Ecto neural progenitor cell (in vitro differentiated cells): ENCODE results near the gene ACACA.

ENCODE experiments used
- DNase-seq: peaks from one replicate; pipeline ENCODE4 v3.0.0-alpha.2; 2018; ENCODE audit warnings: low spot score

ACACA gene

DNA sequence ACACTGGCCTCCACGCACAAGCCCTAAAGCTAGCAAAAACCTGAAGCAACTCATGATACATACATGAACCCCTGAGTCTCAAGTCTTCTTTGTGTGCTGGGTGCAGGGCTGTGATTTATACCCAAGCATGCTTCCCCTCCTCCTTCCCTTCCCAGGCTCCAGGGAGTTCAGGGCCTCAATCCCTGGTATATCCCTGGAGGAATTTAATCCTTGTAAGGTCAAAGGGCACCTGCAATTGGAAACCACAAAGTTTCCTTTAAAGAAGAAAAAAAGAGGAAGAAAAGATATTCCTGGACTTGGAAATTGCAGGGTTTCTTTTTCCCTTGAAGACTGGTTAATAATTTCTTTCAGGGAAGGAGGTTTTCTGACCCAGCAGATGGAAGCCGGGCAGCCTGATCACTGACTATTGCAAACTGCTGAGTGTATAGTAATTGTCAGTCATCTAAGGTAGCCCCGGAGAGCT is 275.6 kb downstream of the ACACA start:
- no peak for DNase-seq

DNA sequence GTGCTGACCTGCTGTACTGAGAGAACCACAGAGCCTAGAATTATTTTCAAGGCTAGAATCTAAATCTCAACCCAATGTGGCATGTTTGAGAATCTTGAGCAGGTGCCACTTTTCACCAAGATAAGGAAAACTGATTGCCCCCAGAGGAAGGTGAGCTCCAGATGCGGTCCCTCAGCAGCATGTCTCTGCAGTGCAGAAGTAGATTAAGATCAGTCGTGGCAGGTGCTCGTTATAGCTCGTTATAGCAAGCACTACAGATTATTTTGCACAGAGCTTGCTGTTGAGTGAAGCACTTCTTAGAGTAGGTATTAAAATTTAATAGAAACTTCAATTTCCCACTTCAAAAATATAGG is 281.8 kb downstream of the ACACA start:
- DNase-seq = no peak

DNA sequence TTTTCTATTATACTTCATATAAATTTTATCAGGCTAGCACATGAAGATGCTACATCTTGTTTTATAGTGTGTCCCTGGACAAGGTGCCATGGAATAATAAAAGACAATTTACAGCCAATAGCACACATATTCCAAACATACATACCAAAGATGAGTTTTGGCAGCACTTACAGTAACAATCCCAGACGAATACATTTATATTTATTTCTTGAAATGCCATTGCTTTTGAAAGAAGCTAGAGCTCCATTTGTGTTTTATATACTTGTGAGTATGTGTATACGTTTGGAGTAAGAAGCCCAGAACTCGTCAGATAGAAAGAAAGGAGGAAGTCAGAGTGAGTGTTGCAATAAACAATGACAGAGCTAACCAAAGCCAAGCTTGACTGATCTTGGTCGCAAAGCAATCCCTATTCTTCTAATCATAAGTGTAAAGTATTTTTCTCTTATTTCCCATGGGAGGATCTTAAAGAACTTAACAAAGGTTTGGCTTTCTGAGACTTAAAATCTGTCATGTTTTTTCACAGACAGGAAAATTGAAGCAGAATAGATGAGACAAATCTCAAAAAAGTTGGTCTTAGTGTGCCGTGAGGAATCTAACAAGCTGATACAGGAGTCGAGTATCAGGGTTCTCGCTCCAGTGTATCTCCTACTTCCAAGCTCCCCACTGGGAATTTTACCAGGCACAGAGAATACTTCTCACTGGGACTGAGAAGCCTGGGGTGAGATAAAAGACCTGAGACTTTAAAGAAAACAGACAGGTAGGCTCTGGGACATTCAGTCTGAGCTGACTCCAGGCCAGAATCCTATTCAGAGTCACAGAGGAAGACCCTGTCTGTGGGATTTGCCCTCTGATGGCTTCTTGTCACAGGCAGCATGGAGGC is 282.5 kb downstream of the ACACA start:
- DNase-seq = no peak

DNA sequence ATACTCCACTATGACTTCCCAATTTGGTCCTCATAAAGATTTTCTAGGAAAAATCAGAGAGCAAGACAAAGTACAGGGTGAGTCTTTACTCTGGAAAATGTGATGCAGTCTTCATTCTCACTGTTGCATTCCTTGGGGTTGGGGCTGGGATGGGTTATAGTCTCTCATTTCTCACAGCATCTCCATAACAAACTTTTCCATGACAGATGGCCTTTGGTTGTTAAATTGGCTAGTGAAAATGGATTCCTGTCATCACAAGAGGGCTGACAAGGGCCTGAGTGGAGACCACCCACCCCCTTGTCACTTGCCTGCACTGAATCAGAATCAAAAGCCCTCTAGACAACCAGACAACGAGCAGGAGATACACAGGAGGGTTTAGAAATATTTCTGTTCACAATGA is 283.2 kb downstream of the ACACA start:
- no peak for DNase-seq

DNA sequence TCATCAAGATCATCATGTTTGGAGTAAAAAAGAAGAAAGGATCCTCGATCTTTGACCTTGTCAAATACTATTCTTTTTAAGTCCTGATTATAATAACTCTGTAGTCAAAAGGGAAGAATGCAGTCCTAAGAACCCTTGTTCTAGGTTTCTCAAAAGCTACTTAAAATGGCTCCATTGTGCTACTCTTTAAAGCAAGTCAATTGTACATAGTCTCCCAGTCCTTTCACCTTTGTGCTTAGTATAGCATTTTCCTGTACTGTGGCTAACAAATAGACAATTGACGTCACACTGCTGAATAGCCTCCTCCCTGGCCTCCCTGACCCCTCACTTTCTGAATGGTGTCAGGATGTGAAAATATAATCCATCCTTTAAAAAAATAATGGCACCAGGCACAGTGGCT is 285.0 kb downstream of the ACACA start:
- DNase-seq = no peak

DNA sequence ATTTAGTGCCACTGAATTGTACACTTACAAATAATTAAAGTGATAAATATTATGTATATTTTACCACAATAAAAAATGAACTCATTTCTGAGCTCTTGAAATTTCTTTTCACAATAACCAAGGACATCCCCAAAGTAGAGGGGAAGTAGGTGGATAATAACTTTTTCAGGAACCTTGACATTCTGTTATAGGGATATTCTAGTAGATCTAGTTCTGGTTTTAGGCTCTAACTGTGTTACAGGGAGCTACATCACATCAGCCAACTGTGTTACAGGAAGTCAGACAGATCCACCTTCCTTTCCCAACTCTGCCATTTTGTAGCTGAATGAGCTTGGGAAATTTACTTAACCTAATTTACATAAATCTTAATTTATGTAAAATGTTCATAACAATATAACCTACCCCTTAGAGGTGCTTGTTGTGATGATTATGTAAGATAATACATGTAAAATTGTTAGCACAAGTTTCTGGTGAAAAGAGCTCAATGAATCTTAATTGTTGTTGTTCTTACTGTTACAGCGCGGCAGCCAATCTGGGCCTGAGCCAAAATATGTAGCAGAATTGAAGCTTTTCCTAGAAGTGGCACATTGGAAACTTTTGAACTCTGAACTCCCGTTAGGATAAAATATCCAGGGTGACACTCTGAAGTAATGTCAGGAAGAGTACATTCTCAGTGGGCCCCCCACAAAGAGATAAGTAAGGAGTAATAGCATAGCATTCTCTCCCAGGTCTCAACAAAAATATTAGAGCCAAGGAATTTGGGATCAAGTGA is 288.1 kb downstream of the ACACA start:
- DNase-seq = no peak

DNA sequence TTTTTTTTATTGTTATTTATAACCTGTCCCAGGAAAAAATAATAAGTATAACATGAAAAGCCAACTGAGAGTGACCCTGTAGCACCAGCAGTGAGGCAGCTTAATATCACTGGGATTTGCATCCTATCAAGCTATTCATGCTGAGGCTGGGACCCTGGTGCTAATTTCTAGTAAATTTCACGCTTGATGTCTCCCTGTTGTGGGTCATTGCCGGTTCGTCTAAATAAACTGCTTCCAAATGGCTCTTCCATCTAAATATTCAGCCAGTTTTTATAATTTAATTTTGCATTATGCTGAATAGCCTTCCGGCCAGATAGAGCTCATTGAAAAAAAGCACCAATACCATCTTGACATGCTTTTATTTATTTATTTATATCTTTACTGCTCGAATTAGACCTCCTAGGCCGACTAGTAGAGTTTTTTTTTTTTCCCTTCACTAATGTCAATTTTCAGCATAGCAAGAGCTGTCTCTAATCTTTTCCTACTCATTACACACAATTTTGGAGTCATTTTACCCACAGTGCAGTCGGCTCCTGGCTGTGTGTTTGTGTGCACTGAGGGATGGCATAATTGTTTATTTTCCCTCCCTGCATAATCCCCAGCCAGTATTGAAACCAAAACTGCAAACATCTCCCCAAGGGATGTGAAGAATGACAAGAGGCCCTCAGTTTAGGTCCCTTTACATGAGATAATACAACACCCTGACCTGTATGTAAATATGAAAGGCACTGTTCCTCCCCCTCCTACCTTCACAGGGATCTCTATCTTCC is 289.1 kb downstream of the ACACA start:
- DNase-seq = no peak

DNA sequence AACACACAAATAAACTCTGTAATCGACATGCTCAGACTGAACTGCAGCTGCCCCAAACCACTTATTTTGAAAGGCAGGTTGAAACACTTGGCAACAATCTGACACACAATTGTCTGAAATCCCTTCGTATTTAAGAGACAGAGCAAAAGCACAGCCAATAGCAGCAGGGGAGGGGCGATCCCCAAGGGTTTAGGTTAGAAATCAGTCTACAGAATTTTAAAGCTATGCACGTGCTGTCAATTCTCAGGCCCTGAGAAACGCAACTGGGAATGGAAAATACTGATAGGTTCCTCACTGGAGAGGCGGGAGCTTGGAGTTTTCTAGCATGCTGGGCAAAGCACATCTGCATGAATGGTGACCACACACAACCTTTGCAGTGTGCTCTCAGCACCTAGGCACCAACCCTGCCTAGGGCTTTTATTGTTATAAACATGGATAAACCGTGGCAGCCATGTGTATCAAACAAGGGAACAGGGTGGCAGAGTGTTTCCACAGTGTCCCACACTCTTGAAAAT is 289.9 kb downstream of the ACACA start:
- DNase-seq = no peak

DNA sequence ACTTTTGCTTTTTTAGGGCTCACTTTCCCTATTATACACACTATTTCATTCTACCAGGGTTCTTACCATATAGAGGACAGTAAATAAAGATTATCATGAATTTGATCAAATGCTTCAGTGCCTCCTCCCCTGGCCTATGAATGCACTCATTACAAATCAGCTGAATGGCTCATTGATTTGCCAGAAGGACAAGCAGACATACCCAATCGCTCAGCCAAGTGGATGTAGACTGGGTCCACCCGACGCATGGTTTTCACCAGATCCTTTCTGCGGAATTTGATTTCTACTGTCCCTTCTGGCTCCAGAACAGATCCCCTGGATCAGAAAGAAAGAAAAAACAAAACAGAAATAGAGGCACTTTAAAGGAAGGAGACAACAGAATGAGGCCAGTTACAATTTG is 295.3 kb downstream of the ACACA start:
- DNase-seq = no peak

DNA sequence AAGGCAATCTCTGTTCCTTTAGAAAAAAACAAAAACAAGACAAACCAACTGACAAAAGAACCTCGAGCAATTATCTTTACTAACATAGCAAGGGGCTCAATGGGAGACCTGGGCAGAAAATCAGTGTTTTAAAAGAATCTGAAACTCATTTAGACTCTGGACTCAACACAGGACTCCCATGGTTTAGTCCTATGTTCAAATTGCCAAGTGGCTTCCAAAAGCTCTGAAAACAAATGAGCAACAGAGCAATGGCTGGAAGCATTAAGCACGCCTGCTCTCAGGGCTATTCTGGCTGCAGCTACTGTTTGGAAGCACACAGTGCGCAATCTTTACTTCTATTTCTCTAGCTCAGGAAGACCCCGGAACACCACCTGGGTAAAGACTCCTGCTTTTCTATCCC is 295.9 kb downstream of the ACACA start:
- no peak for DNase-seq

DNA sequence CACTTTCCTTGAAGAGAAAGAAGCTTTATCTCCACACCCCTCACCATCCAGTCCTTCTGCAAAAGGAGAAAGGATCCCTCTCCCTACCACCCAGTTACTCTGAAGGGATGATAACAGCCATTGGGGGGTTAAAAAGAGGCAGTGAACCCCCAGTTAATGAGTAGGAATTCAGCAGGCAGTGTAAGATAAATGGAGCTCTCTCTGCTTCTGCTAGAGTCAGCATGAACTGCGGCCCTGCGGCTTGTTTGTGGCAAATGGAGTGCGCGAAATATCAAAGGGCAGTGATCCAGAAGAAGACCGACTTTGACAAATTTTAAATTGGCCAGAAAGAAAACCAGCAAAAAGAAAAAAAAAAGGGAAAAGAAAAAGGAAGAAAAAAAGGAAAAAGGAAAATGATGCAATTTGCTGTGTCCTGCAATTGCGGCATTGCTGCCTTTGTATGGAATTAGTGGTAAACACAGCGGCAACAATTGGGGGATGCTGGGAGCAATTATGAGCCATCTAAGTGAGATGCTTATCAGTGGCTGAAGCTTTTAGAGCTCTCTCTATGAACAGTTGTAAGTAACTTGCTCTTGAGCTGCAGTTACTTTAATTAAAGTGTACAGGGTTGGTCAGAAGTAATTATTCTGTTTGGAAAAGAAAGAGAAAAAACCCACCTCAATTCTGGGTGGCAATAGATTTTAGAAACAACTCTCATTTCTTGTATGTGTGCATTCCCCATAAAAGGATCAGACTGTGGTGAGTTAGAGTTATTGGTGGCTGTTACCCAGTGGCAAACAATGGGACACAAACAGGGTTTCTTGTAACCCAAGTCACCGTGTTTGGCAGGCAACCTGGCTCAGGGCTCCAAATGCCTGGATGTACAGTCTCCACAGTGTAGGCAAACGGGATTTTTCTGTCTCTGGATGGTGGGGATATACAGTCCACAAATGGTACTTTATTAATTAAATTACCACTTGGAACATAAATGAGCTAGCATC is 296.6 kb downstream of the ACACA start:
- DNase-seq = no peak

DNA sequence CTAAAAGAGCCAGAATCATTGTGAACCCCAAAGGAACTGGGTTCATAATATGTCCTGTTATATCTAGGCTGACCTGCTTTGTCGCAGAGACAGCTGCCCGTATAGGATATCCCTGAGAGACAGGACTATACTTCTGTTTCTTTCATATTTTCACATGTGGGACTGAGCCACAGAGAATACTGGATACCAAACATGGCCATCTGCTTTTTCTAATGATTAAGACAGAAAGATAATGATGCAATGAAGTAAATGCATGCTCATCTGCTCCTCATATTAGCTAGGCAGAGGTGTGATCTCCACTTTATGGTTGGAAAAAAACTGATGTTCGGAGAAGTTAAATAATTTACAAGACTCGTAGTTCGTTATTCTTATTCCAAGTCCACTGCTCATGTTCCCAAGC is 297.5 kb downstream of the ACACA start:
- no peak for DNase-seq

DNA sequence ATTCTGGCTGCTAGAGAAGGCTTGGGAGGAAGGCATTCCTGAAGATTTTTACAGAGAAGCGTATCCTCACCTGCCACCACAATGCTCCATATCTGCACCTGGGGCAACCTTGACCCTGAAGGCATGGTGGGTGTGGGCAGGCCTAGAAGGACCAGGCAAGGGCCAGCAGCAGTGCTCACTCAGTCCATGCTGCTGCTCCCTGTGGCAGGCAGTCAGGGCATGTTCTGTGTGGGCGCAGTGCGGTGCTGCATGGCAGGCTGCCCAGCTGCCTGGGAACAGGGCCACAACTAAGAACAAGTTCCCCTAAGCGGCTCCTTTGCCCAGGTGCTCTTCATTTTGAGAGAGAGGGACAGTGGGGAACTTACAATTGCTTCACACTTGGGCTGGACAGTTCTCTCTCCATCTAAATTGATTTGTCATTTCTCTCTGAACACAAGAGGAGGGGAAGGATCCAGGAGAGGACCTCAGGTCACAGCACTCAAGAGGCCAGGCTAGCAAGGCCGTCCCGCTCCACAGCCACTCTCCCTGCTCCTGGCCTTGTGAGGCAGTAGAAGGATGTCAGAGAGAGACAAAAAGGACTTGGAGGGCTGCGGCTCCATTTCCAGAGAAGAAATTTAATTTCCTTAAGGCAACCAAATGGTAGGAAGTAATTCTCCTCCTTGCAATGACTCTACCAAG is 299.1 kb downstream of the ACACA start:
- DNase-seq = no peak

DNA sequence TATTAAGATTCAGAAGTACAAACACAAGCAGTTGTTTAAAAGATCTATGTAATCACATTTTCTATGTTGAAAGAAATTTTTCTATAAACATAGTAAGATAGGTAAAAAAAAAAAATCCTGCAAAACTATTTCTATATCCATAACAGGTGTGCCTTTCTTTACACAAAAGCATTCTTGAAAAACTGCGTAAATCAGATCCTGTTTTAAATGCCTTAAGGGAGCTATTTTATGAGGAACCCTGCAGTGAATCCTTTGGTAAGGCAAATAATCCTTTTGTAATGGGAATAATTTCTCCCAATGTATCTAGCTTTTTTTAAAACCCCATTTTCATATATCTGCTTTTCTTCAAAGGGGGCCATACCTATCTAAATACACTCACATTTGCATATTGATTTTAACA is 300.6 kb downstream of the ACACA start:
- DNase-seq = no peak

DNA sequence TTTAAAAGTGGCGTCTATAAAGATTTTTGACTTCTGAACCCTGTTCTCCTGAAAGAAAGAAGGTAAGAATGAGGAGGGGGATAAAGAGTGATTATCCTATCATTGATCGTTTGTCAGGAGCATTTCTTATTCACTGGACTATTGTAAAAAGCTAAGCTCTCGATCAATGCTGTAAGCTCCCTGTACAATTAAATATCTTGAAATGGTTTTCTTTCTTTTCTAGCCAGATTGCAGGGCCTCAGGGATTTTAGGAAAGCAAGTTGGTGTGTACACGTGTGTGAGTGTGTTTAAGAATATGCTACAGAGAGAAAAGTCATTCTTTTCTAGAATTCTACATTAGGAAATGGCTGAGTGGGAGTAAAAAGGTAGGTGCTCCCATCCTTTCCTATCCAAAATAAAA is 303.4 kb downstream of the ACACA start:
- DNase-seq = no peak

DNA sequence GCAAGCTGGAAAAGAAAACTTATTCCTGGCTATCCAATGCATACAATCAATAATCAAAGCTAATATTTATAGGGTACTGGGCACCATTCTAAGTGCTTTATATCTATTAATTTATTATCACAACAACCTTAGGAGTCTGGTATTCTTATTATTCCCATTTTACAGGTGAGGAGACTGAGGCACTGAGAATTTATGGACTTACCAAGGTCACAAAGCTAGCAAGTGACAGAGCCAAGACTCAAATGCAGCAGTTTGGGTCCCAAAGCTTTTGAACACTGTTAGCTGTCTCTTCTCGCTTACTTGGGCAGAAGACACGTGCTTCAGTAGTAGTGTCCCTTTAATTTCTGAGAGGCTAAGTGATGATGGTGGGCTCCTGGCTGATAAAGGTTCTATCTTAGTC is 305.3 kb downstream of the ACACA start:
- no peak for DNase-seq

DNA sequence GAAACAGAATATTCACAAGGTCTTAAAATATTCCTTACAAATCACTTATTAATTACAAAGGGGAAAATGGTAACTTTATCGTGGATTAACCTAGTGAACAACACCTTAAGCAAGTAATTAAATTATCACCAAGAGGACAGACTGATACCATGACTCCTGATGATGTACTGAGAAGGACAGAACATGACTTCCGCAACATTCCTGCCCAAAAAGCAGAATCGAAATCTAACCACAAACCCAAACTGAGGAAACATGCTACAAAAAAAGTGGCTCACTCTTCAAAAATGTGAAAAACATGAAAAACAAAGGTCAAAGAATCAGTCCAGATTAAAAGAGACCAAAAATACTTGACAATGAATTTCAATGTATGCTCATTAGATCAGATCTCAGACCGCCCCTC is 306.4 kb downstream of the ACACA start:
- no peak for DNase-seq

DNA sequence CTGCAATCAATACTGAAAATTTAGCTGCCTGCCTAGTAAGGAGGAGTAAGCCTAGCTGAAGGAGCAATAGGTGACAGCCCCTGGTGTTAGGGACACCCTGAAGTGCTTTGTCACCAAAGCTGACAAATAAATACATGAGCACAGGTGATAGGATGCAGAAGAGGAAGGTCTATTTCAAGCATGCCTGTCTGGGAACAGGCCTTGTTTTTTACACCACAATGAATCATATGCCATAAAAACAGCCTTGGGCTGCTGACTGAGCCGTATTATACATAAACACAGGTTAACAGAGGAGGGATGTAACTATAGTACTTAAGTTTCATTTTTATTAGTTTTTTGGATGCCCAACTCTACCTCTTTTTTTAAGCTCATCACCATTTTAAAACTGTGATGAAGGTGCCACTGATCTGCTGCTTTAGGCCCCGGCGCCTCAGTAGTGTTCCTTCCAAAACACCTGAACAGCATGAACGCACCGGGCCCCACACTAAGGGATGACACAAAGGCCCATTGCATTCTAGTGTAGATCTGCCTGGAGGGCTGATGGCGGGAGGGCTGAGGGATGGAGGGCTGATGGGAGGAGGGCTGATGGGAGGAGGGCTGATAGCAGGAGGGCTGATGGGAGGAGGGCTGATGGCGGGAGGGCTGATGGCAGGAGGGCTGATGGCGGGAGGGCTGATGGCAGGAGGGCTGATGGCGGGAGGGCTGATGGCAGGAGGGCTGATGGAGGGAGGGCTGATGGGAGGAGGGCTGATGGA is 307.5 kb downstream of the ACACA start:
- no peak for DNase-seq

DNA sequence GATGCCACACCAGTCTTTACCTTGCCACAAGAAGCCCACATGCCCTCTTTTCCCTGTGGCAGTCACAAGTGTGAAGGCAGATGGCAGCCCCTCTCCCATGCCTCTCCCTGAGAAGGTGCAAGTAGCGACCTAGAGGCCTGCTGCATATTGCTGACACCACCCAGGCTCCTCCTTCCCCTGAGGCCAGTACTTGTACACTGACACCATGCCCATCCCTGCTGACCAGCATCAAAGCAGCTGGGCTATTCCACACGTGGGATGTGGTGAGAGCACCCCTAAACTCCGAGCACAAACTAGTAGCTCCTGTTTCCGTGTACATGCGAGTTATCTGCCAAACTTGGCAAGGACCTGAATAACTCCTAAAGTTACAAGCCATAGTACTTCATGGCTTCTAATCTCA is 308.5 kb downstream of the ACACA start:
- no peak for DNase-seq

DNA sequence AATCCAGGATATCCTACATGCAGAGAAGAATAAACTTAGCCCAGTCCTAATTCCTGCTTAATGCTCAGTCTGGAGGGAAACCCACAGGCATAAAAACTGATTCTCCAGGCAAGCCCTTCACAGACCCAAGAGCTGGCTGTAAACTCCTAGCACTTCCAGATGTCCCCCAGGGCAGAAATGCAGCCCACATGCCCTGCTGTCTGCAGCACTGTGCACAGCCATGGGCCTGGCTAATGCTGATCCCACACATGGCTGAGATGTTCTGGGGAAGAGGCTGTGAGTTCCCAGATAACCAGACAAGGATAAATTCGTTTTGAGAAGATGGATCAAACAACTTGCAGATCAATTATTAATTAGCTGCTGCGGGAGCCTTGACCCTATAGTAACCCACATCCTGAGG is 309.5 kb downstream of the ACACA start:
- DNase-seq = no peak
